Kidney epithelial cell (primary cell): ENCODE results near the gene GNG2. TPM values are rescaled to one million over a fixed set of nuclear protein-coding genes. Genes with fewer than 3 reads are reported as not detected.

Experiments used
- DNase-seq: peaks from one replicate; pipeline ENCODE4 v3.0.0-alpha.2; 2010; ENCODE audit warnings: low read depth
- H3K27me3 ChIP-seq: 2 replicates; pipeline ENCODE4 v1.6.0; 2011; ENCODE audit warnings: low read length; ENCODE audit not compliant: control insufficient read depth, insufficient read depth
- H3K36me3 ChIP-seq: 2 replicates; pipeline ENCODE4 v1.5.1; 2011; ENCODE audit warnings: low read length; ENCODE audit not compliant: control insufficient read depth, insufficient read depth
- H3K4me3 ChIP-seq: 2 replicates; pipeline ENCODE4 v1.5.1; 2011; ENCODE audit warnings: low read depth, mild to moderate bottlenecking, control low read depth, low read length
- CTCF ChIP-seq: IDR thresholded peaks from 2 replicates; pipeline ENCODE4 v1.5.1; 2011; ENCODE audit warnings: mild to moderate bottlenecking, moderate library complexity, low read length, control low read depth, inconsistent platforms; ENCODE audit not compliant: insufficient read depth, poor library complexity, severe bottlenecking
- total RNA-seq: library from RNA; depleted of rRNA; stranded (reverse); fragments of >200 nt; gene quantifications from 2 replicates; pipeline ENCODE4 v1.2.3, GENCODE V29; 2015

The GNG2 gene
- total RNA-seq, 1 donor from 2014 or later, result 4.1 TPM

- Histone ChIP-seq H3K36me3 (peaks cover 1% of the 10 kb centered on the region), H3K27me3 (no peaks in the 10 kb centered on the region), H3K4me3 (no peak overlapping the region)
- DNase-seq, result no peak
- TF ChIP-seq CTCF, result no peak
Measured at GRCh38 chr14:52000696-52001095, 140.3 kb downstream of the GNG2 start.

- H3K4me3 ChIP-seq, result no peak overlapping the region
- H3K36me3 ChIP-seq, result peaks cover 1% of the 10 kb centered on the region
- no peak for TF ChIP-seq CTCF
- H3K27me3 ChIP-seq, result no peaks in the 10 kb centered on the region
- no peak for DNase-seq
Measured at GRCh38 chr14:52002542-52002941, 142.1 kb downstream of the GNG2 start.

- no peak for TF ChIP-seq CTCF
- DNase-seq, result no peak
- Histone ChIP-seq H3K27me3 (no peaks in the 10 kb centered on the region), H3K36me3 (peaks cover 1% of the 10 kb centered on the region), H3K4me3 (no peak overlapping the region)
Measured at GRCh38 chr14:52003324-52003723, 142.9 kb downstream of the GNG2 start.

GRCh38 chr14:52005625-52006024 lies 145.2 kb downstream of the GNG2 start:
- Histone ChIP-seq H3K36me3 (peaks cover 1% of the 10 kb centered on the region), H3K4me3 (no peak overlapping the region), H3K27me3 (no peaks in the 10 kb centered on the region)
- TF ChIP-seq CTCF, result no peak
- no peak for DNase-seq

GRCh38 chr14:52006361-52006760 lies 145.9 kb downstream of the GNG2 start:
- no peak for DNase-seq
- no peaks in the 10 kb centered on the region for H3K27me3 ChIP-seq
- peaks cover 1% of the 10 kb centered on the region for H3K36me3 ChIP-seq
- no peak overlapping the region for H3K4me3 ChIP-seq
- TF ChIP-seq CTCF, result no peak

GRCh38 chr14:52007211-52007610 lies 146.8 kb downstream of the GNG2 start:
- TF ChIP-seq CTCF, result no peak
- DNase-seq, result no peak
- Histone ChIP-seq H3K4me3 (no peak overlapping the region), H3K27me3 (no peaks in the 10 kb centered on the region), H3K36me3 (peaks cover under 1% of the 10 kb centered on the region)
